NOMO-1 (cell line): Measurements from ENCODE around the gene IPMK.
"Not testable (repeated sequence)": the region's sequence is repeated elsewhere in the genome, so short reads cannot be mapped to it uniquely, and the experiment has no call there.

Experiments used
- DNase-seq, 2 experiments: peaks; one replicate each; lab custom pipeline; 2025; ENCODE audit not compliant: unreplicated experiment in 2 of 2; lab: John Stamatoyannopoulos, UW

Gene IPMK

DNA sequence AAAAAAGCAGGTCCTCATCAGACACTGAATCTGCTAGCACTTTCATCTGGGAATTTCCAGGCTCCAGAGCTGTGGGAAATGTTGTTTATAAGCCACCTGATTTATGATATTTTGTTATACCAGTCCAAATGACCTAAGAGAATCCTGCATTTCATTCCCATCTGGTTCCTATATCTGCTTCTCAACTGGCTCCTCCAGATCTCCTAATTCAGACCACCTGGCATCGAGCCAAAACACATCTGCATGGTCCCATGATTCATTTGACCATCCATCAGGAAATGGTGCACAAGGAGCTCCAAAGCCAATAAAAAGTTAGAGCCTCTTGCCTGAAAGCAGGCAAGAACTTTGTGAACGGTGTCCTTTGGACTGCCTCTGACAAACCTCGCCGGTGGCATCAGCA, 108.9 kb downstream of the IPMK start:
- no peak for DNase-seq

DNA sequence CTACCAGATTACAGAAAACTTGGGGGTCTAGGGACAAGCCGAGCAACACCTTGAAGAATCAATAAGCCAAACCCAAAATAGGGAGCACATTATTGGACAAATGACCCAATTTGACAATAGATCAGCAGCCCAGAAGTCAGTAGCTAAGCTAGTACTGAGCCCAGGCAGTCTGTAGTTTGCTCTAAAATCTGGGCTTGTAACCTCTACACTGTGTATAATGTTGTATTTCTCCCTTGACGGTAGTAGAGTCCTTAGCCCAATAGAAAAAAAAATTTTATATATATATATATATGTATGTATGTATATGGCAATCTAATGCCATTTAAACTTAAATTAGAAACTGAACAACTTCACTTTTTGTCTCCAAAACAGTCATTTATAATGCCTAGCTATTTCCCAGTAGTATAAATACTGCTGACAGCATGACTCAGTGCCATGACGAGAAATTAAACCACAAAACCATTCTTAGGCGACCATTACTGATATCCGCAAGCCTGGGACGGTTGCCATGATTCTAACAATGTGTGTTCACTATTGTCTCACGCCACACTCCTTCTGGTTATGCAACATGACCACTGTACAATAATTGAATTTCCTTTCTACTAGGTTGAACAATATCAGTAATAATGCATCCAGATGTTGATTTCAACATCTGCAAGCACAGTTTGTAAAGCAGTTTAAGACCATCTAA, 110.5 kb downstream of the IPMK start:
- DNase-seq: peak; percentile 74 to 89

- not testable (repeated sequence) for DNase-seq
Observed at GRCh38 chr10:58155941-58156340, 111.8 kb downstream of the IPMK start.

DNA sequence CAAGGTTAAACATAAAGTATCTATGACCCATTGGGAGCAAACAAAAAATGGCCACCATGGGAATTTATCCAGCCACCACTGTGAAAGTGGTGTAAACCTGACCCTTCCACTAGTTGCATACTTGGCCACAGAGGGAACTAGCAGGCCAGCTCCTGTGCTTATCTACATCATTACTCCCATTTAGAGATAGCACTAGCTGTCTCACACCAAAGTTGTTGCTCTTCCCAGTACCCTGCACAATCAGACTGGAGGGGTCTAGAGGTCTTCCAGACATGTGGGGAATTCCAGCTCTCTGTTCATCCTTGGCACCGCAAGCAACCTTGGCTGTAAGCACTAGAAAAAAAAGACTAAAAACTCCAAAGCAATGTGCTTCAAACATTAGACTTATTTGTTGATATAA, 113.9 kb downstream of the IPMK start:
- no peak for DNase-seq

DNA sequence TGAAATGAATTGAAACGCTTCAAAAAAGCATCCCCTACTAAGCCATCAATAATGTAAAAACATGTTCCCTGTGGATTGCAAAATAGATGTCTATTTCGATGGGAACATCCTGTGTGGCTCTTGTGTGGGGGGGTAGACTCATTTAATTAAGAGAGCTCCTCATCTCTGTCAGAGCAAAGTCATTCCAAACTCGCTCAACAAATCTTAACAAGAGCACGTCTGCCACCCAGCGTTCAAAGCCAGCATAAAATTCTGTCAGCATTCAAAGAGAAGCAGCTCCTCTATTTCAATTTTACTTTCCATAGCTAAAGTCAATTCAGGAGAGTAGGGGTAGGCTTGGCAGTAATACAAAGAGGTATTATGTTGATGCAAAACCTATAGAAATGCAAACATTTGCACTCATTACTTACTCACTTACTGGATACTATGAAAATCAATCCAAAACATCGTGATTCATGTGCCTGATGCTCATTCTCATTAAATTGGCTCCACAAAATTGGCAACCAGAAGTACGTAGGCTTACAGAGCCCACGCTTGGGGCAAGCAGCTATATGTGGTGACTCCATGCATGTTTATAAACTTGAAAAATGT, 114.9 kb downstream of the IPMK start:
- peak in 1 of 2 experiments; percentile 27 for DNase-seq

DNA sequence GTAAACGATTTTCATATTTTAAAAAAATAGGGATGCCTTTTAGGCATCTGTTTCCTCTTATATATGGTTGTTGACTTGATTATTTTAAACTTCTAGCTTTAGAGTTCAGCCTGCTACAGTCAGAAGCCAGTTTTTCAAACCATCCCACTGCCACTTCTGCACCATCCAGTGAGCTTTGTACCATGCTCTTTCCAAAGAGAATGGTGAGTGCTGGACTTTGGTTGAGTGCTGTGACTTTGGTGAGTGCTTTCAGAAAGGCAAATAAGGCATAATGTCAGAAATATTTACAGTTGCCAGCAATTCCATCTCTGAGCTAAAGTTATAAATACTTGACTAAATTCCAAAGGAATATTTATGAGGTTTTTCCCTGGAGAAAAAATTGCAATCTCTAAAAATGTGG, 117.4 kb downstream of the IPMK start:
- no peak for DNase-seq

GRCh38 chr10:58143944-58144343, 123.8 kb downstream of the IPMK start:
- no peak for DNase-seq
